Measurements from ENCODE around the gene CRYBG1.

- TF ChIP-seq CTCF (IDR thresholded peaks at IDR 0.05), result no peak
- no peak for TF ChIP-seq EZH2 (IDR thresholded peaks at IDR 0.05; ENCODE audit: borderline replicate concordance, insufficient read depth, low read depth, low read length, poor library complexity, severe bottlenecking)
These were observed 253.1 kb downstream of the CRYBG1 start for GRCh38 chr6:106613590-106613989.

All from B cell (primary cell).